Panc1 (cell line): ENCODE measurements around the gene ELAVL4. TPM values are rescaled to one million over a fixed set of nuclear protein-coding genes. Genes with fewer than 3 reads are reported as not detected.

ENCODE experiments used
- ATAC-seq: fragments of 200-7000 bp; cut with Tn5 transposase; 2 replicates; pipeline ENCODE4 v1.9.1; 2020; ENCODE audit warnings: mild to moderate bottlenecking, moderate library complexity
- BruUV-seq: library from RNA; stranded (reverse); fragments of 400-500 nt; replicated peaks from 2 replicates; lab custom pipeline; 2021; lab: Mats Ljungman, UMichigan
- CTCF ChIA-PET: fragments of 300-600 bp; sonication (Branson Sonifier 250); formaldehyde crosslinking; loops from one replicate; lab custom pipeline; 2022; ENCODE audit warnings: antibody characterized with exemption; lab: Charles Lee
- POLR2A ChIA-PET: fragments of 300-600 bp; sonication (Branson Sonifier 250); formaldehyde crosslinking; loops from one replicate; lab custom pipeline; 2022; ENCODE audit warnings: antibody characterized with exemption; lab: Charles Lee
- DNase-seq: peaks from one replicate; pipeline ENCODE4 v3.0.0-alpha.2; 2010; ENCODE audit warnings: low read depth, low spot score
- H3K27ac ChIP-seq: 2 replicates; pipeline ENCODE4 v1.5.1; 2011; ENCODE audit warnings: mild to moderate bottlenecking, low read length, inconsistent platforms
- H3K27me3 ChIP-seq: fragments of 200-500 bp; sonication (Bioruptor generic); 2 replicates; pipeline ENCODE4 v1.6.0; 2014; ENCODE audit warnings: low read length, inconsistent platforms; ENCODE audit not compliant: control insufficient read depth, insufficient read depth
- H3K36me3 ChIP-seq: fragments of 200-500 bp; sonication (Bioruptor generic); 2 replicates; pipeline ENCODE4 v1.5.1; 2014; ENCODE audit warnings: inconsistent platforms, mild to moderate bottlenecking, low read length, moderate library complexity; ENCODE audit not compliant: control insufficient read depth, insufficient read depth
- H3K4me1 ChIP-seq: 2 replicates; pipeline ENCODE4 v1.5.1; 2011; ENCODE audit warnings: inconsistent platforms, mild to moderate bottlenecking, low read length, moderate library complexity; ENCODE audit not compliant: control insufficient read depth, insufficient read depth
- H3K4me3 ChIP-seq, 2 experiments: 2 replicates each; pipeline ENCODE4 v1.5.1; 2011 to 2012; ENCODE audit warnings: low read depth in 2 of 2, low read length in 2 of 2, mild to moderate bottlenecking in 2 of 2, inconsistent platforms in 1 of 2, moderate library complexity in 1 of 2
- H3K9me3 ChIP-seq: fragments of 200-500 bp; sonication (Bioruptor generic); 2 replicates; pipeline ENCODE4 v1.5.1; 2014; ENCODE audit warnings: low read depth, mild to moderate bottlenecking, inconsistent platforms, low read length, moderate library complexity; ENCODE audit not compliant: control insufficient read depth, insufficient read depth
- CTCF ChIP-seq: fragments of 450-650 bp; IDR thresholded peaks from 2 replicates; pipeline ENCODE4 v1.5.1; 2017; ENCODE audit warnings: mild to moderate bottlenecking
- POLR2AphosphoS5 ChIP-seq: IDR thresholded peaks from 2 replicates; pipeline ENCODE4 v1.6.1; 2012; ENCODE audit warnings: mild to moderate bottlenecking, low read depth, low read length, moderate library complexity
- SIN3A ChIP-seq: IDR thresholded peaks from 2 replicates; pipeline ENCODE4 v1.6.1; 2012; ENCODE audit warnings: low read depth, mild to moderate bottlenecking, low read length, moderate library complexity, borderline replicate concordance; ENCODE audit not compliant: insufficient read depth
- TCF7L2 ChIP-seq: IDR thresholded peaks from 2 replicates; pipeline ENCODE4 v1.6.1; 2011; ENCODE audit warnings: mild to moderate bottlenecking, low read depth, low read length, inconsistent platforms
- in situ Hi-C: cut with HindIII; loops from 2 replicates; pipeline ENCODE4 v1.10.0; 2016; ENCODE audit warnings: low sequenced_read_pairs, low pct_unique_long_range_greater_than_20kb
- intact Hi-C: fragments of 100-400 bp; cut with micrococcal nuclease; formaldehyde crosslinking; loops from one replicate; pipeline ENCODE4 v1.10.0; 2022; ENCODE audit not compliant: unreplicated experiment
- total RNA-seq: library from RNA; stranded (reverse); gene quantifications from one replicate; pipeline ENCODE4 v1.2.1, GENCODE V29; 2021; ENCODE audit not compliant: unreplicated experiment
- TF ChIP-seq, protein P1 (sequence below), 2 experiments: IDR thresholded peaks; 2 replicates each; pipeline ENCODE4 v1.6.1; 2011 to 2012; ENCODE audit warnings: low read depth in 2 of 2, control low read depth in 1 of 2, low read length in 1 of 2, mild to moderate bottlenecking in 1 of 2, moderate library complexity in 1 of 2; ENCODE audit not compliant: insufficient read depth in 1 of 2

The ELAVL4 gene
- total RNA-seq, 1 experiment from 2014 or later = not detected

DNA sequence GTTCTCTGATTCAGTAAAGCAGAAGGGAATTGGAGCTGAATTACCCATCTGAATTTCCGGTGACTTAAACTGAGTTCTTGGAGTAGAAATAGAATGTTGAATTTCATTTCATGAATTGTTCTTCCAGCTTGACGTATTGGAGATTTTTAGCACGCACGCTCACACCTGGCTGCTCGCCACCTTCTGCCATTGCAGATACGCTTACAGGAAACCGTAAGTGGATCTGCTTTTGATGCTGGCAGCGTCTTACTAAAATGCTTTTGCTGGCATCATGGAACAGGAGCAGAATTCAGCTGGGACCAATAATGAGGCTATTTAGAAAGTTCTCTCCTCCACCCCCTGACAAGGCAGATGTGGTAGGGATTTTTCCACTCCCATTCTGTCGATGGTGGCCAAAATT is 17.7 kb upstream of the ELAVL4 start:
- ATAC-seq (no peak), DNase-seq (no peak)
- ChIA-PET POLR2A (no interaction called here), CTCF (no interaction called here)
- Histone ChIP-seq H3K9me3 (no peaks in the 10 kb centered on the region), H3K27ac (no peak overlapping the region), H3K4me1 (no peaks in the 10 kb centered on the region), H3K4me3 (no peak overlapping the region), H3K27me3 (no peaks in the 10 kb centered on the region), H3K36me3 (no peaks in the 10 kb centered on the region)
- TF ChIP-seq TCF7L2 (no peak), POLR2AphosphoS5 (no peak)
- intact Hi-C loops = no loop called here
- BruUV-seq = no TSS peak
- in situ Hi-C loops = no loop called here

- BruUV-seq = no TSS peak
- intact Hi-C loops = no loop called here
- H3K9me3 ChIP-seq = no peaks in the 10 kb centered on the region
- ATAC-seq (no peak), DNase-seq (no peak)
- ChIA-PET POLR2A (no interaction called here), CTCF (no interaction called here)
- H3K27me3 ChIP-seq = peaks cover 3% of the 10 kb centered on the region; the same call in 1 of the 2 replicates
- H3K4me3 ChIP-seq = no peak overlapping the region
- in situ Hi-C loops = no loop called here
- no peak overlapping the region for H3K27ac ChIP-seq
- no peaks in the 10 kb centered on the region for H3K4me1 ChIP-seq
- no peaks in the 10 kb centered on the region for H3K36me3 ChIP-seq
- TF ChIP-seq CTCF (no peak), SIN3A (no peak), POLR2AphosphoS5 (no peak)
Observed at GRCh38 chr1:50095716-50096115, 13.0 kb upstream of the ELAVL4 start.

GRCh38 chr1:50097021-50097679 is 11.6 kb upstream of the ELAVL4 start:
- ChIA-PET POLR2A (no interaction called here), CTCF (no interaction called here)
- ATAC-seq (no peak), DNase-seq (no peak)
- no peak for TF ChIP-seq TCF7L2
- TF ChIP-seq POLR2AphosphoS5 = no peak
- TF ChIP-seq, protein P1, sequence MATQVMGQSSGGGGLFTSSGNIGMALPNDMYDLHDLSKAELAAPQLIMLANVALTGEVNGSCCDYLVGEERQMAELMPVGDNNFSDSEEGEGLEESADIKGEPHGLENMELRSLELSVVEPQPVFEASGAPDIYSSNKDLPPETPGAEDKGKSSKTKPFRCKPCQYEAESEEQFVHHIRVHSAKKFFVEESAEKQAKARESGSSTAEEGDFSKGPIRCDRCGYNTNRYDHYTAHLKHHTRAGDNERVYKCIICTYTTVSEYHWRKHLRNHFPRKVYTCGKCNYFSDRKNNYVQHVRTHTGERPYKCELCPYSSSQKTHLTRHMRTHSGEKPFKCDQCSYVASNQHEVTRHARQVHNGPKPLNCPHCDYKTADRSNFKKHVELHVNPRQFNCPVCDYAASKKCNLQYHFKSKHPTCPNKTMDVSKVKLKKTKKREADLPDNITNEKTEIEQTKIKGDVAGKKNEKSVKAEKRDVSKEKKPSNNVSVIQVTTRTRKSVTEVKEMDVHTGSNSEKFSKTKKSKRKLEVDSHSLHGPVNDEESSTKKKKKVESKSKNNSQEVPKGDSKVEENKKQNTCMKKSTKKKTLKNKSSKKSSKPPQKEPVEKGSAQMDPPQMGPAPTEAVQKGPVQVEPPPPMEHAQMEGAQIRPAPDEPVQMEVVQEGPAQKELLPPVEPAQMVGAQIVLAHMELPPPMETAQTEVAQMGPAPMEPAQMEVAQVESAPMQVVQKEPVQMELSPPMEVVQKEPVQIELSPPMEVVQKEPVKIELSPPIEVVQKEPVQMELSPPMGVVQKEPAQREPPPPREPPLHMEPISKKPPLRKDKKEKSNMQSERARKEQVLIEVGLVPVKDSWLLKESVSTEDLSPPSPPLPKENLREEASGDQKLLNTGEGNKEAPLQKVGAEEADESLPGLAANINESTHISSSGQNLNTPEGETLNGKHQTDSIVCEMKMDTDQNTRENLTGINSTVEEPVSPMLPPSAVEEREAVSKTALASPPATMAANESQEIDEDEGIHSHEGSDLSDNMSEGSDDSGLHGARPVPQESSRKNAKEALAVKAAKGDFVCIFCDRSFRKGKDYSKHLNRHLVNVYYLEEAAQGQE (IDR thresholded peaks at IDR 0.05; ENCODE audit: insufficient read depth in 1 of 2, low read depth in 2 of 2, low read length in 1 of 2) = no peak
- no peak for TF ChIP-seq SIN3A
- TF ChIP-seq CTCF = no peak
- Histone ChIP-seq H3K36me3 (no peaks in the 10 kb centered on the region), H3K4me3 (no peak overlapping the region), H3K27me3 (peaks cover 3% of the 10 kb centered on the region; the same call in 1 of the 2 replicates), H3K27ac (no peak overlapping the region), H3K4me1 (no peaks in the 10 kb centered on the region), H3K9me3 (no peaks in the 10 kb centered on the region)
- in situ Hi-C loops (no loop called here), intact Hi-C loops (no loop called here)
- BruUV-seq = no TSS peak
